ENCODE data around the gene FRMPD2. TPM values are rescaled to one million over a fixed set of nuclear protein-coding genes. Genes with fewer than 3 reads are reported as not detected.

The FRMPD2 gene
- polyA plus RNA-seq, 1 donor from 2014 or later: 0.14 TPM

- H4K20me1 ChIP-seq (ENCODE audit: insufficient read depth): no peaks in the 10 kb centered on the region
- H3K27me3 ChIP-seq (ENCODE audit: insufficient read depth, low read depth, low read length): no peaks in the 10 kb centered on the region
- H3K9me2 ChIP-seq (ENCODE audit: insufficient read depth, low read length): no peaks in the 10 kb centered on the region
- TF ChIP-seq RAD21 (conservative IDR thresholded peaks at IDR 0.05): no peak
- no peak for TF ChIP-seq EP300 (conservative IDR thresholded peaks at IDR 0.05; ENCODE audit: poor library complexity, severe bottlenecking)
- no peak for TF ChIP-seq TAF1 (IDR thresholded peaks at IDR 0.05; ENCODE audit: low read depth)
- no peak for TF ChIP-seq POLR2AphosphoS5 (IDR thresholded peaks at IDR 0.05)
- TF ChIP-seq CTCF (IDR thresholded peaks at IDR 0.05; ENCODE audit: poor library complexity, severe bottlenecking): no peak
- H2AFZ ChIP-seq (ENCODE audit: low read depth, low read length): no peak overlapping the region
- no peaks in the 10 kb centered on the region for H3K9me3 ChIP-seq (ENCODE audit: low read length)
- H3F3A ChIP-seq (ENCODE audit: insufficient read depth, low read length, poor library complexity, severe bottlenecking): no peaks in the 10 kb centered on the region
- H3K9ac ChIP-seq (ENCODE audit: low read length): no peak overlapping the region
- H3K36me3 ChIP-seq (ENCODE audit: insufficient read depth, low read length): no peaks in the 10 kb centered on the region
- H3K79me2 ChIP-seq (replicated peaks; ENCODE audit: insufficient read depth, low read length): no peaks in the 10 kb centered on the region
- H3K27ac ChIP-seq (ENCODE audit: low read length): no peak overlapping the region
- H3K4me2 ChIP-seq (ENCODE audit: low read length): no peak overlapping the region
- no peak overlapping the region for H3K4me3 ChIP-seq (ENCODE audit: low read length)
These were observed 77.1 kb downstream of the FRMPD2 start for GRCh38 chr10:48197236-48197899.

DNA sequence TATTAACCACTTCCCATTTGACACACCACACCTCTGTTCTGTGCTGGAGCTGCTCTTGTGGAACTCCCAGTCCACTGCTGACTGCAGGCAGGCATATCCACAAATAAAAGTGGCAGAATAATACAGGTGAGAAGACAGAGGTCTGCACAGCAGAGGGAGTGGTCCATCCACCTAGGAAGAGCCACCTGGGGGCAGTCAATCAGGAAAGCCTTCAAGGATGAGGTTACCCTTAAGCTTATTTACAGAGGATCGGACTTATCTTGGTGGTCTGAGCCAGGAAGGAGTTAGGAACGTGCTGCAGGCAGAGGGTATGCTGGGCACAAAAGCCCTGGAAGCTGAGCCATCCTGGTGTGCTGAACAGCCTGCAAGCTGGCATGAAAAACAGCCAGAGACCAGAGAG lies 78.7 kb downstream of the FRMPD2 start:
- H3F3A ChIP-seq (ENCODE audit: insufficient read depth, low read length, poor library complexity, severe bottlenecking): no peaks in the 10 kb centered on the region
- H3K79me2 ChIP-seq (replicated peaks; ENCODE audit: insufficient read depth, low read length): no peaks in the 10 kb centered on the region
- no peak overlapping the region for H3K9ac ChIP-seq (ENCODE audit: low read length)

More for the DNA sequence above, 78.7 kb downstream of the FRMPD2 start:
- Histone ChIP-seq H3K4me2 (ENCODE audit: low read length) (no peak overlapping the region), H4K20me1 (ENCODE audit: insufficient read depth) (no peaks in the 10 kb centered on the region), H3K27me3 (ENCODE audit: insufficient read depth, low read depth, low read length) (no peaks in the 10 kb centered on the region), H3K9me2 (ENCODE audit: insufficient read depth, low read length) (no peaks in the 10 kb centered on the region), H3K36me3 (ENCODE audit: insufficient read depth, low read length) (no peaks in the 10 kb centered on the region), H3K9me3 (ENCODE audit: low read length) (no peaks in the 10 kb centered on the region), H3K4me3 (ENCODE audit: low read length) (no peak overlapping the region), H3K27ac (ENCODE audit: low read length) (no peak overlapping the region), H2AFZ (ENCODE audit: low read depth, low read length) (no peak overlapping the region)
- TF ChIP-seq SMC3 (conservative IDR thresholded peaks at IDR 0.05; ENCODE audit: poor library complexity) (no peak), CTCF (IDR thresholded peaks at IDR 0.05; ENCODE audit: poor library complexity, severe bottlenecking) (no peak), MXI1 (conservative IDR thresholded peaks at IDR 0.05; ENCODE audit: poor library complexity, severe bottlenecking) (no peak), RAD21 (conservative IDR thresholded peaks at IDR 0.05) (no peak), EP300 (conservative IDR thresholded peaks at IDR 0.05; ENCODE audit: poor library complexity, severe bottlenecking) (no peak), POLR2AphosphoS5 (IDR thresholded peaks at IDR 0.05) (no peak), TAF1 (IDR thresholded peaks at IDR 0.05; ENCODE audit: low read depth) (no peak), EZH2 (IDR thresholded peaks at IDR 0.05; ENCODE audit: borderline replicate concordance, insufficient read depth, low read length, poor library complexity, severe bottlenecking) (no peak)
- TF ChIP-seq, protein P1, sequence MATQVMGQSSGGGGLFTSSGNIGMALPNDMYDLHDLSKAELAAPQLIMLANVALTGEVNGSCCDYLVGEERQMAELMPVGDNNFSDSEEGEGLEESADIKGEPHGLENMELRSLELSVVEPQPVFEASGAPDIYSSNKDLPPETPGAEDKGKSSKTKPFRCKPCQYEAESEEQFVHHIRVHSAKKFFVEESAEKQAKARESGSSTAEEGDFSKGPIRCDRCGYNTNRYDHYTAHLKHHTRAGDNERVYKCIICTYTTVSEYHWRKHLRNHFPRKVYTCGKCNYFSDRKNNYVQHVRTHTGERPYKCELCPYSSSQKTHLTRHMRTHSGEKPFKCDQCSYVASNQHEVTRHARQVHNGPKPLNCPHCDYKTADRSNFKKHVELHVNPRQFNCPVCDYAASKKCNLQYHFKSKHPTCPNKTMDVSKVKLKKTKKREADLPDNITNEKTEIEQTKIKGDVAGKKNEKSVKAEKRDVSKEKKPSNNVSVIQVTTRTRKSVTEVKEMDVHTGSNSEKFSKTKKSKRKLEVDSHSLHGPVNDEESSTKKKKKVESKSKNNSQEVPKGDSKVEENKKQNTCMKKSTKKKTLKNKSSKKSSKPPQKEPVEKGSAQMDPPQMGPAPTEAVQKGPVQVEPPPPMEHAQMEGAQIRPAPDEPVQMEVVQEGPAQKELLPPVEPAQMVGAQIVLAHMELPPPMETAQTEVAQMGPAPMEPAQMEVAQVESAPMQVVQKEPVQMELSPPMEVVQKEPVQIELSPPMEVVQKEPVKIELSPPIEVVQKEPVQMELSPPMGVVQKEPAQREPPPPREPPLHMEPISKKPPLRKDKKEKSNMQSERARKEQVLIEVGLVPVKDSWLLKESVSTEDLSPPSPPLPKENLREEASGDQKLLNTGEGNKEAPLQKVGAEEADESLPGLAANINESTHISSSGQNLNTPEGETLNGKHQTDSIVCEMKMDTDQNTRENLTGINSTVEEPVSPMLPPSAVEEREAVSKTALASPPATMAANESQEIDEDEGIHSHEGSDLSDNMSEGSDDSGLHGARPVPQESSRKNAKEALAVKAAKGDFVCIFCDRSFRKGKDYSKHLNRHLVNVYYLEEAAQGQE (IDR thresholded peaks at IDR 0.05; ENCODE audit: borderline replicate concordance): no peak
